GM15510 (cell line): Measurements from ENCODE around the gene SCN2A.

Experiments
- POLR2A ChIP-seq: IDR thresholded peaks from 3 replicates; pipeline ENCODE4 v1.6.1; 2011; ENCODE audit warnings: borderline replicate concordance; ENCODE audit not compliant: insufficient read length; ENCODE audit errors: extremely low read depth

SCN2A gene

GRCh38 chr2:165280356-165280755, 41.1 kb downstream of the SCN2A start:
- no peak for TF ChIP-seq POLR2A

- no peak for TF ChIP-seq POLR2A
Measured at GRCh38 chr2:165281387-165281786, 42.2 kb downstream of the SCN2A start.

GRCh38 chr2:165283342-165283741, 44.1 kb downstream of the SCN2A start:
- TF ChIP-seq POLR2A, result no peak

- no peak for TF ChIP-seq POLR2A
Measured at GRCh38 chr2:165287094-165287778, 48.0 kb downstream of the SCN2A start.

GRCh38 chr2:165289069-165289468, 49.9 kb downstream of the SCN2A start:
- TF ChIP-seq POLR2A, result no peak

GRCh38 chr2:165293440-165294420, 54.5 kb downstream of the SCN2A start:
- TF ChIP-seq POLR2A, result no peak

- no peak for TF ChIP-seq POLR2A
Measured at GRCh38 chr2:165294912-165295311, 55.7 kb downstream of the SCN2A start.

GRCh38 chr2:165295643-165296042, 56.4 kb downstream of the SCN2A start:
- TF ChIP-seq POLR2A, result no peak

- TF ChIP-seq POLR2A, result no peak
Measured at GRCh38 chr2:165305391-165306096, 66.3 kb downstream of the SCN2A start.

GRCh38 chr2:165307317-165307716, 68.1 kb downstream of the SCN2A start:
- no peak for TF ChIP-seq POLR2A

GRCh38 chr2:165311949-165312348, 72.7 kb downstream of the SCN2A start:
- no peak for TF ChIP-seq POLR2A

- no peak for TF ChIP-seq POLR2A
Measured at GRCh38 chr2:165312999-165313398, 73.8 kb downstream of the SCN2A start.

- no peak for TF ChIP-seq POLR2A
Measured at GRCh38 chr2:165313509-165313908, 74.3 kb downstream of the SCN2A start.

- no peak for TF ChIP-seq POLR2A
Measured at GRCh38 chr2:165328272-165328671, 89.1 kb downstream of the SCN2A start.

GRCh38 chr2:165348441-165348840, 109.2 kb downstream of the SCN2A start:
- TF ChIP-seq POLR2A, result no peak

- no peak for TF ChIP-seq POLR2A
Measured at GRCh38 chr2:165349181-165349580, 110.0 kb downstream of the SCN2A start.

GRCh38 chr2:165357758-165358157, 118.5 kb downstream of the SCN2A start:
- no peak for TF ChIP-seq POLR2A
